Tibial artery (tissue), 4 donors: ENCODE measurements around the gene PCSK9.

Experiments
- DNase-seq, 2 donors: peaks; one replicate each; pipeline ENCODE4 v3.0.0-alpha.2; 2019
- H3K27ac ChIP-seq, 2 donors: fragments of 200-600 bp; sonication (generic) in 1 of 2; 1 replicate in 1 of 2; 2 replicates in 1 of 2; pipeline ENCODE4 v1.5.1; 2018 to 2019; ENCODE audit warnings: mild to moderate bottlenecking in 1 of 2
- H3K27me3 ChIP-seq, 2 donors: fragments of 200-600 bp; sonication (generic) in 1 of 2; one replicate each; pipeline versions ENCODE4 v1.5.1 to v1.6.0; 2016 to 2019
- H3K36me3 ChIP-seq, 3 donors: fragments of 200-600 bp; sonication (generic) in 2 of 3; one replicate each; pipeline ENCODE4 v1.5.1; 2016 to 2019; ENCODE audit warnings: mild to moderate bottlenecking in 2 of 3
- H3K4me1 ChIP-seq, 4 donors: fragments of 200-600 bp; sonication (generic) in 2 of 4; 1 replicate in 3 of 4; 2 replicates in 1 of 4; pipeline ENCODE4 v1.5.1; 2016 to 2019
- H3K4me3 ChIP-seq, 2 donors: fragments of 200-600 bp; sonication (generic) in 1 of 2; 1 replicate in 1 of 2; 2 replicates in 1 of 2; pipeline ENCODE4 v1.5.1; 2018 to 2019; ENCODE audit warnings: mild to moderate bottlenecking in 2 of 2
- H3K9me3 ChIP-seq, 3 donors: fragments of 200-600 bp; sonication (generic) in 1 of 3; one replicate each; pipeline ENCODE4 v1.5.1; 2016 to 2019
- CTCF ChIP-seq, 2 experiments: fragments of 200-600 bp in 1 of 2; fragments of 450-650 bp in 1 of 2; IDR thresholded peaks; one replicate each; pipeline ENCODE4 v1.5.1; 2017 to 2019; ENCODE audit warnings: antibody characterized with exemption in 2 of 2, mild to moderate bottlenecking in 1 of 2, moderate library complexity in 1 of 2
- intact Hi-C: fragments of 100-400 bp; cut with DNase I; formaldehyde crosslinking; loops from one replicate; pipeline ENCODE4 v1.15.0; 2023; ENCODE audit warnings: low total_unique reads

The PCSK9 gene

GRCh38 chr1:54997711-54997986 is 41.7 kb upstream of the PCSK9 start:
- Histone ChIP-seq H3K4me1 (peaks cover 0 to 12% (median 7%) of the 10 kb centered on the region in 4 donors), H3K4me3 (no peak overlapping the region), H3K27me3 (peaks cover 0 to 46% of the 10 kb centered on the region in 2 donors), H3K36me3 (no peaks in the 10 kb centered on the region), H3K9me3 (no peaks in the 10 kb centered on the region), H3K27ac (no peak overlapping the region)
- no peak for TF ChIP-seq CTCF (IDR thresholded peaks at IDR 0.05)
- intact Hi-C loops, result loop anchor here (1.0 kb wide), 1 partner anchor 51 kb away; no protein-coding TSS in a partner anchor
- no peak for DNase-seq

- H3K27ac ChIP-seq, result no peak overlapping the region
- intact Hi-C loops, result no loop called here
- no peak for DNase-seq
- H3K4me3 ChIP-seq, result no peak overlapping the region
- TF ChIP-seq CTCF (IDR thresholded peaks at IDR 0.05), result no peak
- H3K9me3 ChIP-seq, result no peaks in the 10 kb centered on the region
- H3K36me3 ChIP-seq, result no peaks in the 10 kb centered on the region
- peaks cover 0 to 46% of the 10 kb centered on the region in 2 donors for H3K27me3 ChIP-seq
- peaks cover 0 to 12% (median 7%) of the 10 kb centered on the region in 4 donors for H3K4me1 ChIP-seq
Measured at GRCh38 chr1:54998100-54998499, 41.2 kb upstream of the PCSK9 start.

- Histone ChIP-seq H3K36me3 (no peaks in the 10 kb centered on the region), H3K27me3 (peaks cover 0 to 46% of the 10 kb centered on the region in 2 donors), H3K27ac (no peak within 1 kb of the TSS), H3K9me3 (no peaks in the 10 kb centered on the region), H3K4me1 (peaks cover 0 to 12% (median 7%) of the 10 kb centered on the region in 4 donors), H3K4me3 (no peak within 1 kb of the TSS)
- intact Hi-C loops, result no loop called here
- TF ChIP-seq CTCF (IDR thresholded peaks at IDR 0.05), result no peak
- DNase-seq, result no peak
Measured at GRCh38 chr1:54998677-54999076, 40.7 kb upstream of the PCSK9 start, which contains the start of gene BSND. Gene BSND (plus strand): TSS chr1:54998933. CDS start chr1:54999187, 254 bp downstream.

- H3K27ac ChIP-seq, result no peak overlapping the region
- intact Hi-C loops, result no loop called here
- H3K36me3 ChIP-seq, result no peaks in the 10 kb centered on the region
- TF ChIP-seq CTCF (IDR thresholded peaks at IDR 0.05), result no peak
- H3K9me3 ChIP-seq, result no peaks in the 10 kb centered on the region
- peaks cover 0 to 12% (median 7%) of the 10 kb centered on the region in 4 donors for H3K4me1 ChIP-seq
- DNase-seq, result no peak
- H3K4me3 ChIP-seq, result no peak overlapping the region
- peaks cover 0 to 46% of the 10 kb centered on the region in 2 donors for H3K27me3 ChIP-seq
Measured at GRCh38 chr1:55000110-55001085, 39.0 kb upstream of the PCSK9 start.

- no peak for DNase-seq
- peaks cover 0 to 37% of the 10 kb centered on the region in 2 donors for H3K27me3 ChIP-seq
- no peak for TF ChIP-seq CTCF (IDR thresholded peaks at IDR 0.05)
- no peaks in the 10 kb centered on the region for H3K36me3 ChIP-seq
- intact Hi-C loops, result no loop called here
- H3K27ac ChIP-seq, result no peak overlapping the region
- no peaks in the 10 kb centered on the region for H3K9me3 ChIP-seq
- H3K4me3 ChIP-seq, result no peak overlapping the region
- H3K4me1 ChIP-seq, result peaks cover 0 to 9% (median 6%) of the 10 kb centered on the region in 4 donors
Measured at GRCh38 chr1:55001311-55001710, 38.0 kb upstream of the PCSK9 start.
